ENCODE data around the gene PNLIPRP3.

- TF ChIP-seq, protein P1, sequence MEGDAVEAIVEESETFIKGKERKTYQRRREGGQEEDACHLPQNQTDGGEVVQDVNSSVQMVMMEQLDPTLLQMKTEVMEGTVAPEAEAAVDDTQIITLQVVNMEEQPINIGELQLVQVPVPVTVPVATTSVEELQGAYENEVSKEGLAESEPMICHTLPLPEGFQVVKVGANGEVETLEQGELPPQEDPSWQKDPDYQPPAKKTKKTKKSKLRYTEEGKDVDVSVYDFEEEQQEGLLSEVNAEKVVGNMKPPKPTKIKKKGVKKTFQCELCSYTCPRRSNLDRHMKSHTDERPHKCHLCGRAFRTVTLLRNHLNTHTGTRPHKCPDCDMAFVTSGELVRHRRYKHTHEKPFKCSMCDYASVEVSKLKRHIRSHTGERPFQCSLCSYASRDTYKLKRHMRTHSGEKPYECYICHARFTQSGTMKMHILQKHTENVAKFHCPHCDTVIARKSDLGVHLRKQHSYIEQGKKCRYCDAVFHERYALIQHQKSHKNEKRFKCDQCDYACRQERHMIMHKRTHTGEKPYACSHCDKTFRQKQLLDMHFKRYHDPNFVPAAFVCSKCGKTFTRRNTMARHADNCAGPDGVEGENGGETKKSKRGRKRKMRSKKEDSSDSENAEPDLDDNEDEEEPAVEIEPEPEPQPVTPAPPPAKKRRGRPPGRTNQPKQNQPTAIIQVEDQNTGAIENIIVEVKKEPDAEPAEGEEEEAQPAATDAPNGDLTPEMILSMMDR (conservative IDR thresholded peaks at IDR 0.05): no peak
- TF ChIP-seq EZH2 (IDR thresholded peaks at IDR 0.05; ENCODE audit: low read depth): no peak
Measured at GRCh38 chr10:116450861-116451260, 23.2 kb downstream of the PNLIPRP3 start.
